ENCODE results near the gene MYH11.
"Not testable (repeated sequence)": the region's sequence is repeated elsewhere in the genome, so short reads cannot be mapped to it uniquely, and the experiment has no call there.

Gene MYH11

DNA sequence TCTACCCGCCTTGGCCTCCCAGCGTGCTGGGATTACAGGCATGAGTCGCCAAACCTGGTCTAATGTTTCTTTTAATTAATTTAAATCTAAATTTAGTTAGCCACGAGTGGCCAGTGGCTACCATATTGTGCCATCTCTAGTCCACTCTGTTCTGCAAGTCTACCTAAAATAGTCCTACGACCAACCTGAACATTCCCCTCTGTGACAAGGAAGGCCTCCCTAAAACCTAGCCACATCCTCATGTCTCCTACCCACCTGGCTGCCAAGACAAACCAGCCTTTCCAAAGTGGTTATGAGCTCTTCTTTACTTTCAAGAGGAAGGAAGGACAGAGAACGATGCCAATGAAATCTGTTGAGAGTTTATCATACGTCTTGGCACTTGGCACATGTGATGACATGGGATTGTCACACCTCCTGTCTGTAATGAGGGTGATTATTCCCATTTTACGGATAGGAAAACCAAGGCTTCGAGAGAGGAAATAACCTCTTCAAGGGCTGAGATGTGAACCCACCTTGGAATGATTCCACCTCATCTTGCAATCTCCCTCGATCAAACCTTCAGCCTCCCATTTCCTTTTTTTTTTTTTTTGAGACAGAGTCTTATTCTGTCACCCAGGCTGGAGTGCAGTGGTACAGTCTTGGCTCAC is 19.7 kb downstream of the MYH11 start:
- no peak for DNase-seq

DNA sequence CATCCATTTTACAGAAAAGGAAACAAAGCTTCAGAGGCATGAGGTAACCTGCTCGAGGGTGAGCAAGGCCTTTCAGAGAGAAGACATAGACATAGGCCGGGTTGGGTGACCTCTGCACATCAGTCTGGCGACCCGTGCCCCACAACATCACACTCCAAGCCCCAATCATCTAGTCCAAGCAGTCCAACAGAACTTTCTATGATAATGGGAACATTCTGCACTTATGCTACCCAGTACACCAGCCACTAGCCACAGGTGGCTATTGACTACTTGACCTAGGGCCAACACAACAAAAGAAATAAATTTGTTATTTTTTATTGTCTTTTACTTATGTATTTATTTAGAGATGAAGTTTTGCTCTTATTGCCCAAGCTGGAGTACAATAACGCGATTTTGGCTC is 20.8 kb downstream of the MYH11 start:
- no peak for DNase-seq

- peak; percentile 44 for DNase-seq
Measured at GRCh38 chr16:15835136-15835878, 21.5 kb downstream of the MYH11 start.

DNA sequence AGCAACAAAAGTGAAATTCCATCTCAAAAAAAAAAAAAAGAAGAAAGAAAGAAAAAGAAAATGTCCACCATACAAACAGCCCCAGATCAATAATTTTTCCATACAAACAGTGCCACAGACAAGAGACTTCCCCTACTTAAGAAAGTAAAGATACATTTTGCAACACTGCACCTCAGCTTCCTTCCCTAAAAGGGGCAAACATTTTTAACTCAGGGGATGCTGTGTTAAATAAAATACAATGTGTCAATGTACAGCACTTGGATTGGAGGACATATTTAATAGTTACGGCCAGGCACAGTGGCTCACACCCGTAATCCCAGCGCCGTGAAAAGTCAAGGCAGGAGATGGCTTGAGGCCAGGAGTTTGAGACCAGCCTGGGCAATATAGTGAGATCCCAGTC is 22.3 kb downstream of the MYH11 start:
- no peak for DNase-seq

DNA sequence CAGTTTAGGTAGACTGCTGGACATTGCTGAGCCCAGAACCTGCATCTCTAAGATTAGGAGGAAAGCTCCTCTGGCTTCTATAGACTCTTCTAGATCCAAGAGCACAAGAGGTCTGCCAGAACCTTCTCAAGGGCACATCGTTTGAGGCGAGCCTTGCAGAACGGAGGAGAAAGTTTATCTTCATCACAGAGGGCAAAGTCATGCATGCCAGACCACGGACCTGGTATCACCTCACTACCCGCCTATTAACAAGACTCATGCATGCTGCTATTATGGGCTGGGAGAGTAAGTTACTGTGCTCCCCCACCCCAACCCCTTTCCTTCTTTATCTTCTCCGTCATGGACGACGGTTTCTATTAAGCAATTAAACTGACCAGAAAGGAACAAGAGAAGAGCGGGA is 23.3 kb downstream of the MYH11 start:
- DNase-seq: no peak

DNA sequence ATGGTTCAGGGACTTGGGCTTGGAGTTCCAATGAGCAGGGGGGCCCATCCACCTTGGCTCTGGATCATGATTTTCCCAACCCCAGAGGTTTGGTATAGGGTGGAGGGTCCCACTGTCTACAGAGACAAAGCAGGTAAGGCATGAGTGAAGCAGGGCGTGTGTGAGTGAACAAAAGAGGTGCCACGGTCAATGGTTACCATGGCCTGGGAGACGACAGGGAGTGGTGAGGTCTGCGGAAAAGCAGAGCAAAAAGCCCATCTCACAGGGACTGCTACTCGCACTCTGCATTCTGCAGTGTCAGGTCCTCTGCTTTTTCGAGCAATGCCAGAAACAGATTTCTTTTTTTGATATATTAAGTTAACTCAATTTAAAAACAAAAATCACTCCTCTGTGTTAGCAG is 24.6 kb downstream of the MYH11 start:
- no peak for DNase-seq

- DNase-seq: no peak
Measured at GRCh38 chr16:15830832-15831451, 25.9 kb downstream of the MYH11 start.

DNA sequence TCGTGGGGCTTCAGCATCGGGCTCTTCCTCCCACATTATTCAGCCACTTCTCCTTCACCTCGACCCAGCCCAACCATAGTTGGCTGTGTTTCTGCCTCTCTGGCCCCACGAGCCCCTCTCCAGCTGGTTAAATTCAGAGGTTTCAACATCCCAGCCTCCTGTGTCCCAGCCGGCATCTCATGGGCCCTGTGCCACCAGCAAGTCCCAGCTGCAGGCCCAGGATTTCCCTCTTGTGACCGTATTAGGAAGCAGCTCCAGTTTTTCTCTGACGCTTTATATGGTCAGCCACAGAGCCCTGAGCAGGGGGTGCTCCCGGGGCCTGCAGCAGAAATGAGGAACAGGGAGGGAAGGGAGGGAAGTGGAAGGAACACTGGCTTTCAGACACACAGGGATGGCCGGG is 27.4 kb downstream of the MYH11 start:
- DNase-seq: no peak

DNA sequence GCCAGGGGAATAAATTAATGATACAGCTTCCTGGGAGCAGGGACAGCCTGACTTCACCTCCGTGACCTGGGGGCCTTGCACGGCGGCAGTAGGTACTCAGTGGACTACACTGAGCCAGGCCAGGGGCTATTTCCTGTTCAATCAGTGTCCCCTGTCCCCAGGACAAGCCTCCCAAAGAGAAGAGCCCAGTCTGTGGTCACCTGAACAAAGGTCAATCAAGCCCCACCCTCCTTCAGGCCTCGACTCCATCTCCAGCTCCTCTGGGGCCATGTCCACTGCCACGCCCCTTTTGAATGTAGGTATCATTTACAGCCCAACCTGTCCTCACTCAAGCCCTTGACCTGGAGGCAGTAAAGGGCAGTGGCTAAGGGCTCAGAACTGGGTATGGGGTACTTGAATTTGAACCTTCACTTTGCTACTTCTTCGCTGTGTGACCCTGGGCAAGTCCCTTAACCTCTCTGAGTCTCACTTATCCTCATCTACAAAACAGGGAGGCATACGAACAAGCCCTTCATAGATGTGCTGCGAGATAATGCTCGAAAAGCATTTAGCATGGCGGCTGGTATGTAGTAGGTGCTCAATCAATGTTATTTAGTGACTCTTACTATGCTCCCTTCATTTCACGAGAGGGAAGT is 29.0 kb downstream of the MYH11 start:
- DNase-seq: no peak

DNA sequence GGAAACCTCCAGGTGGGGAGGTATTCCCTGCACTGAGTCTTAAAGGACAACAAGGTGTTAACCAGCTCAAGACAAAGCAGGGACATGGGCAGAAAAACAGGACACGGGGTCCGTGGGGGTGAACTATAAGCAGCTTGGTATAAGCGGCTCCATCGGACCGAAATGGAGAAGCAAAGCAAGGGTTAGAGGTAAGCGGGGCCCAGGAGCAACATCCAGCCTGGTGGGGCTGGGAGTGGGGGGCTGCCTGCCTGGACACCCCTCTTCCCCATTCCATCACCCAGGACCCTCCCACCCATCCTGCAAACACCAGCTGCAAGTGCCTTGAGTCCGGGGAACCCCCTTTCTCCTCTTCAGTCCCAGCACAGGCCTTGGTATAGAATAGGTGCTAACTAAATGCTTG is 29.5 kb downstream of the MYH11 start:
- DNase-seq: no peak

DNA sequence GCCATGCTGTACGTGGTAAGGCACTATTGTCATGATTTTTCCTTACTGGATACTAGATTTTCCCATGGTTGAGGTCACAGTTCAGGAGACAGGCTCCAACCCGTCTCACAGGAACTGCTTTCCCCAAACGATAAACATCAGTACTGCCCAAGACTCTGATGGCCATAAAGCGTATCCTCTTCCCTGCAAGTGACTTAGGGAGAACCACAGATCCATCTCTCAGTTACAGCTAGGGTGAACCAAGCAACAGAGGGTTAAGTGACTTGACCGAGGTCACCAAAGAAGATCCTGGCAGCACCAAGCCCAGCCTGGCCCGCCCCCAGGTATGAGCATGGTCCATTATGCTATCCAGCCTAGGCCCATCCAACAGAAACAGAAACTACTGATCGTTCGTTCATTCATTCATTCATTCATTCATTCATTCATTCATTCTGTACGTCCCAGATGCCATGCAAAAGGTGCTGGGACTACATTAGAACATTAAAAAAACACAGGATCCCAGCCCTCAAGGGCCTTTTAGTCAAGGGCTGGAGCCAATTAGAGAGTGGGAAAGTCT is 31.0 kb downstream of the MYH11 start:
- no peak for DNase-seq

DNA sequence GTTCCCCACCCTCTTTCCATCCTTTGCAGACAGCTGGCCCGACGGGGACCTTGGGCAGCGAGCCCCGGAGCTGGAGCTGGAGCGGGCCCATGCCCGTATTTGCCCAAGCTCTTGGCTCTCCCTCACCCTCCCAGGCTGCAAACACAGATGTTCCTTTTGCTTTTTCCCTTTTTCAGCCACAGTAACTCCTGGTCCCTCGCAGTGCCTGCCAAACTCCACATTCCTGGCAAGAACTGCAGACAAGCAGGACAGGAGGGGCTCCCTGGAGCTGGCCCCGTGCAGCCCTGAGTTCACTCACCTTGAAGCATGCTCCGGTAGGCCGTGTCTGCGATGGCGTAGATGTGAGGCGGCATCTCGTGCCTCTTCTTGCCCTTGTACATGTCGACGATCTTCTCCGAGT is 33.9 kb downstream of the MYH11 start:
- DNase-seq: no peak

GRCh38 chr16:15820837-15821236 is 36.0 kb downstream of the MYH11 start:
- no peak for DNase-seq

- no peak for DNase-seq
Measured at GRCh38 chr16:15819046-15819445, 37.8 kb downstream of the MYH11 start.

GRCh38 chr16:15817446-15817845 is 39.4 kb downstream of the MYH11 start:
- no peak for DNase-seq

DNA sequence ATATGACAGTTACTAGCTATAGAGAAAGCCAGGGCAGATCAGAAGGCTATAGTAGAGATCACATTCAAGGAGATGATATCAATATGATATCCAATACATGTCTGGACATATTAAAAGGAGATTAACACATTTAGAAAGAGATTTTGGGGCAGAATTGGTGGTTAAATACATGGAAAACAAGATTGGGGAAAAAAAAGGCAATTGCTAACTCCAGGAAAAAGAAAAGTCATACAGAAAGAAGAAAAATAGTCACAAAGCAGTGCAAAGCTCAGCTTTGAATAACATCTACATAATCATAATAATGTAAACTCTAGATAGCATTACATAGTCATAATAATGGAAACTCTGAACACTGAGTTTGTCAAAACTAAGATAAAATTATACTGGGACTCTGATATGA is 40.6 kb downstream of the MYH11 start:
- no peak for DNase-seq

DNA sequence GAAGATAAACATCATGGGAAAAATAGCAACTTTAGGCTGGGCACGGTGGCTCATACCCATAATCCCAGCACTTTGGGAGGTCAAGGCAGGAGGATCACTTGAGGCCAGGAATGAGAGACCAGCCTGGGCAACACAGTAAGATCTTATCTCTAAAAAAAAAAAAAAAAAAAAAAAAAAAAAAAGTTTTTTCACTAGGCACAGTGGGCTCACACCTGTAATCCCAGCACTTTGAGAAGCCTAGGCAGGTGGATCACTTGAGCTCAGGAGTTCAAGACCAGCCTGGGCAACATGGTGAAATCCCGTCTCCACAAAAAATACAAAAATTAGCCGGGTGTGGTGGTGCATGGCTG is 44.5 kb downstream of the MYH11 start:
- DNase-seq: not testable (repeated sequence)

- peak; percentile 33 for DNase-seq
Measured at GRCh38 chr16:15811481-15812400, 45.1 kb downstream of the MYH11 start.

DNA sequence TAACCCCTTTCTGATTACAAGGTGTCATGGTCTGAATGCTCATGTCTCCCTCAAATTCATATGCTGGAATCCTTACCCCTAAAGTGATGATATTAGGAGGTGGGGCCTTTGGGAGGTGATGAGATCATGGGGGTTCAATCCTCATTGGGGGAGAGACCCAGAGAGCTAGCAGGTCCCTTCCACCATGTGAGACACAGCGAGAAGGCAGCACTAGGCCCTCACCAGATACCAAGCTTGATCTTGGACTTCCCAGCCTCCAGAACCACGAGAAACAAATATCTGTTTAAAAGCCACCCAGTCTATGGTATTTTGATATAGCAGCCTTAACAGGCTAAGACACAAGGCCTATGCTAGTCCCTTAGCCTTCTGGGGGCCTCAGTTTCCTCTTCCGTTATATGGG is 45.9 kb downstream of the MYH11 start:
- DNase-seq: no peak

DNA sequence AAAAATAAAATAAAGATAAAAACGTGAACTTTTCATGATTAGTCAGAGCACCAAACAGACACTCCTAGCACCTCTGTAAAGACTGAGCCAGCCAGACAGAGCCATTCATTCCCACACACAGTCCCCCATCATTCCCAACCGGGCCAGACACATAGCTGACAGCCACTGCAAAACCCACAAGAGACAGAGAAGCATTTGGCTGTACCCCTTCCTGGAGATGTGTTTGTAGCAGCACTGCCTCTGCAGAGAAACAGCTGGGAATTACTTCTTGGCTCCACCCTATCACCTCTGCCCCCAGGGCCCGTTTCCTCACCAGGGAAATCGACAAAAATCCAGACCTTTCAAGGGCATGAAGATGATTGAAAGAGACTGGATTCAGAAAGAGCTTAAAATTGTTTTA is 46.4 kb downstream of the MYH11 start:
- no peak for DNase-seq

DNA sequence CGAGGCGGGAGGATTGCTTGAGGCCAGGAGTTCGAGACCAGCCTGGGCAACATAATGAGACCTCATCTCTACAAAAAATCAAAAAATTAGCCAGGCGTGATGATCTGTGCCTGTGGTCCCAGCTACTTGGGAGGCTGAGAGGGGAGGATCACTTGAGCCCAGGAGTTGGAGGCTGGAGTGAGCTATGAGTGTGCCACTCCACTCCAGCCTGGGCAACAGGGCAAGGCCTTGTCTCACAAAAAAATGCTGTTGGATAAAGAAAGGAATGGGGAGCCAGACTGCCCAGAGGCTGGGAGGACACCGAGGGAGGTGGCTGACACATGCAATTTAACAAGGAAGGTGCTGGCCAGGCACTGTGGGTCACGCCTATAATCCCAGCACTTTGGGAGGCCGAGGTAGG is 47.5 kb downstream of the MYH11 start:
- not testable (repeated sequence) for DNase-seq

GRCh38 chr16:15808071-15808470 is 48.8 kb downstream of the MYH11 start:
- no peak for DNase-seq

DNA sequence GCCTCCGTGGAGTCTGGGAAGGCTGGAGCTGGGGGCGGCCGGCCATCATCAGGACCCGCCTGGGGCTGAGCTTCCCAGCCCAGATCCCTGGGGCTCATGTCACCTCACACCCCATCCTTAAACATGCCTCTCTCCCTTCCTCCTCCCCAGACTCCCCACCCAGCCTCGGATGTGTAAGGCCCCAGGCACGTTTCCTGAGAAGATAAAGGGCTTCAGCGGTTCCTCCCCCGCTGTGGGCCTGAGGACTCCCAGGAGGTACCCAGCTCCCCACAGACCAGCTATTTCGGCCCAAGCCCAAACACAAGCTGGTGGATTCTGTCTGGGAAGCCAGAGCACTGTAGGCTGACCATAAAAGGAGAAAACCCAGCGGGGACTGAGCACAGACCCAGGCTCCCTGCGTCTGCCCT is 49.2 kb downstream of the MYH11 start:
- DNase-seq: no peak

Measured in NCI-H510A treated with DMSO at 0.1 percent for 48 hours (cell line).